Prostate gland (tissue), 2 donors: ENCODE measurements around the gene SLC38A1.

ENCODE experiments used
- POLR2A ChIP-seq: fragments of 450-650 bp; IDR thresholded peaks from one replicate; pipeline ENCODE4 v1.6.1; 2016; ENCODE audit warnings: antibody characterized with exemption, mild to moderate bottlenecking
- TF ChIP-seq, protein P1 (sequence below), 4 experiments: fragments of 200-600 bp in 2 of 4; fragments of 450-650 bp in 2 of 4; sonication (generic) in 2 of 4; IDR thresholded peaks; 1 replicate in 3 of 4; 2 replicates in 1 of 4; pipeline ENCODE4 v1.5.1; 2016 to 2019; ENCODE audit warnings: antibody characterized with exemption in 4 of 4, mild to moderate bottlenecking in 2 of 4, moderate library complexity in 2 of 4

DNA sequence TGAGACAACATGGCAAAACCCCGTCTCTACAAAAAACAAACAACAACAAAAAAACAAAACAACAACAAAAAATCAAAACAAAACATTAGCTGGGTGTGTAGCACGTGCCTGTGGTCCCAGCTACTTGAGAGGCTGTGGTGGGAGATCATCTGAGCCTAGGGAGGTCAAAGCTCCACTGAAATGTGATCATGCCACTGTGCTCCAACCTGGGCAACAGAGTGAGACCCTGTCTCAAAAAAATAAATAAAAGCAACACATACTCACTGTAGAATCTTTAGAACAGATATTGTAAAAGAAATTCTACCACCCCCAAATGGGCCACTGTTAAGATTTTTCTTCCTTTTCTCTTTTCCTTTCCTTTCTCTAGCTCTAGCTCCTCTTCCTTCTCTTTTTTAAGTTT, 26.3 kb downstream of the SLC38A1 start:
- TF ChIP-seq, protein P1, sequence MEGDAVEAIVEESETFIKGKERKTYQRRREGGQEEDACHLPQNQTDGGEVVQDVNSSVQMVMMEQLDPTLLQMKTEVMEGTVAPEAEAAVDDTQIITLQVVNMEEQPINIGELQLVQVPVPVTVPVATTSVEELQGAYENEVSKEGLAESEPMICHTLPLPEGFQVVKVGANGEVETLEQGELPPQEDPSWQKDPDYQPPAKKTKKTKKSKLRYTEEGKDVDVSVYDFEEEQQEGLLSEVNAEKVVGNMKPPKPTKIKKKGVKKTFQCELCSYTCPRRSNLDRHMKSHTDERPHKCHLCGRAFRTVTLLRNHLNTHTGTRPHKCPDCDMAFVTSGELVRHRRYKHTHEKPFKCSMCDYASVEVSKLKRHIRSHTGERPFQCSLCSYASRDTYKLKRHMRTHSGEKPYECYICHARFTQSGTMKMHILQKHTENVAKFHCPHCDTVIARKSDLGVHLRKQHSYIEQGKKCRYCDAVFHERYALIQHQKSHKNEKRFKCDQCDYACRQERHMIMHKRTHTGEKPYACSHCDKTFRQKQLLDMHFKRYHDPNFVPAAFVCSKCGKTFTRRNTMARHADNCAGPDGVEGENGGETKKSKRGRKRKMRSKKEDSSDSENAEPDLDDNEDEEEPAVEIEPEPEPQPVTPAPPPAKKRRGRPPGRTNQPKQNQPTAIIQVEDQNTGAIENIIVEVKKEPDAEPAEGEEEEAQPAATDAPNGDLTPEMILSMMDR (IDR thresholded peaks at IDR 0.05) = no peak
- no peak for TF ChIP-seq POLR2A
